B cell (primary cell): ENCODE measurements around the gene RAI2. TPM values are rescaled to one million over a fixed set of nuclear protein-coding genes. Genes with fewer than 3 reads are reported as not detected.

Experiments
- ATAC-seq: fragments of 200-7000 bp; cut with Tn5 transposase; one replicate; pipeline ENCODE4 v1.10.0; 2021; ENCODE audit warnings: low read depth, mild to moderate bottlenecking, moderate number of reproducible peaks, moderate library complexity
- CTCF ChIA-PET: fragments of 350-600 bp; sonication (Branson Sonifier 250); formaldehyde crosslinking; loops from one replicate; lab custom pipeline; 2021; ENCODE audit warnings: antibody characterized with exemption, inconsistent platforms; lab: Charles Lee
- POLR2A ChIA-PET: fragments of 350-600 bp; sonication (Branson Sonifier 250); formaldehyde crosslinking; loops from one replicate; lab custom pipeline; 2021; ENCODE audit warnings: antibody characterized with exemption; lab: Charles Lee
- DNase-seq: peaks from one replicate; pipeline ENCODE4 v3.0.0; 2013
- H2AFZ ChIP-seq: 2 replicates; pipeline ENCODE4 v1.6.1; 2012; ENCODE audit warnings: mild to moderate bottlenecking, low read depth, low read length; ENCODE audit not compliant: insufficient read depth, poor library complexity, severe bottlenecking
- H3K27ac ChIP-seq, 2 donors: 1 replicate in 1 of 2; 2 replicates in 1 of 2; pipeline ENCODE4 v1.5.1; 2012 to 2013; ENCODE audit warnings: low read length in 2 of 2, mild to moderate bottlenecking in 2 of 2, moderate library complexity in 1 of 2
- H3K27me3 ChIP-seq, 4 experiments: fragments of 200-600 bp in 1 of 4; sonication (generic) in 1 of 4; replicated peaks in 1 of 4; 1 replicate in 2 of 4; 2 replicates in 2 of 4; pipeline versions ENCODE4 v1.6.1 to v1.7.0; 2013 to 2016; ENCODE audit warnings: low read length in 3 of 4, mild to moderate bottlenecking in 2 of 4, mixed read lengths in 1 of 4, moderate library complexity in 1 of 4; ENCODE audit not compliant: insufficient read depth in 4 of 4, control insufficient read depth in 3 of 4; ENCODE audit errors: control extremely low read depth in 1 of 4
- H3K36me3 ChIP-seq, 2 experiments: replicated peaks in 1 of 2; 1 replicate in 1 of 2; 2 replicates in 1 of 2; pipeline versions ENCODE4 v1.6.1 to v1.7.1; 2013; ENCODE audit warnings: low read length in 1 of 2; ENCODE audit not compliant: insufficient read depth in 2 of 2, control insufficient read depth in 1 of 2; ENCODE audit errors: control extremely low read depth in 1 of 2, extremely low read depth in 1 of 2
- H3K4me1 ChIP-seq, 2 donors: fragments of 200-600 bp in 1 of 2; sonication (generic) in 1 of 2; 1 replicate in 1 of 2; 2 replicates in 1 of 2; pipeline versions ENCODE4 v1.5.1 to v1.6.1; 2013 to 2017; ENCODE audit warnings: low read length in 2 of 2; ENCODE audit not compliant: control insufficient read depth in 2 of 2, insufficient read depth in 2 of 2
- H3K4me2 ChIP-seq: replicated peaks from 2 replicates; pipeline ENCODE3; 2012; ENCODE audit warnings: mild to moderate bottlenecking, low read depth, low read length; ENCODE audit not compliant: poor library complexity, severe bottlenecking
- H3K4me3 ChIP-seq, 5 experiments: fragments of 200-600 bp in 1 of 5; sonication (generic) in 1 of 5; 1 replicate in 3 of 5; 2 replicates in 2 of 5; pipeline versions ENCODE4 v1.5.1 to v1.7.0; 2011 to 2016; ENCODE audit warnings: low read length in 4 of 5, mild to moderate bottlenecking in 4 of 5, low read depth in 2 of 5, control low read depth in 1 of 5, moderate library complexity in 1 of 5; ENCODE audit not compliant: insufficient read depth in 1 of 5; ENCODE audit errors: control extremely low read depth in 1 of 5, extremely low read depth in 1 of 5
- H3K79me2 ChIP-seq: fragments of 200-600 bp; sonication (generic); one replicate; pipeline ENCODE4 v1.6.0; 2016; ENCODE audit warnings: low read length; ENCODE audit not compliant: control insufficient read depth, insufficient read depth
- H3K9ac ChIP-seq: fragments of 200-600 bp; sonication (generic); 2 replicates; pipeline ENCODE4 v1.6.1; 2017; ENCODE audit warnings: mild to moderate bottlenecking, low read length, moderate library complexity
- H3K9me3 ChIP-seq, 3 donors: one replicate each; pipeline versions ENCODE4 v1.6.1 to v1.7.1; 2013; ENCODE audit warnings: low read length in 2 of 3; ENCODE audit not compliant: control insufficient read depth in 2 of 3, insufficient read depth in 1 of 3; ENCODE audit errors: control extremely low read depth in 1 of 3
- H4K20me1 ChIP-seq: 2 replicates; pipeline ENCODE4 v1.6.0; 2012; ENCODE audit warnings: mild to moderate bottlenecking, low read length; ENCODE audit not compliant: insufficient read depth, control insufficient read depth, poor library complexity, severe bottlenecking
- H3K27ac Mint-ChIP-seq: one replicate; pipeline ENCODE4 v1.8.0; 2021; ENCODE audit warnings: mixed read lengths
- H3K27me3 Mint-ChIP-seq: one replicate; pipeline ENCODE4 v1.8.0; 2021; ENCODE audit warnings: mixed read lengths
- H3K4me1 Mint-ChIP-seq: one replicate; pipeline ENCODE4 v1.8.0; 2021; ENCODE audit warnings: mixed read lengths
- H3K4me3 Mint-ChIP-seq: one replicate; pipeline ENCODE4 v1.8.0; 2021; ENCODE audit warnings: mixed read lengths
- H3K9me3 Mint-ChIP-seq: one replicate; pipeline ENCODE4 v1.8.0; 2022; ENCODE audit warnings: mixed read lengths; ENCODE audit not compliant: insufficient read depth
- CTCF ChIP-seq: fragments of 200-600 bp; IDR thresholded peaks from one replicate; pipeline ENCODE4 v1.8.0; 2022; ENCODE audit warnings: antibody characterized with exemption, mild to moderate bottlenecking
- EZH2 ChIP-seq: IDR thresholded peaks from 2 replicates; pipeline ENCODE4 v1.6.1; 2012; ENCODE audit warnings: borderline replicate concordance, low read depth, mild to moderate bottlenecking, moderate library complexity, low read length; ENCODE audit not compliant: insufficient read depth, poor library complexity, severe bottlenecking
- WGBS: methylation state at CpG from one replicate; pipeline ENCODE4 v1.1.5; 2013; ENCODE audit warnings: missing lambda C conversion rate; ENCODE audit not compliant: insufficient coverage; 5-methylcytosine and 5-hydroxymethylcytosine counted together
- intact Hi-C: fragments of 100-400 bp; cut with micrococcal nuclease; formaldehyde crosslinking; loops from one replicate; pipeline ENCODE4 v1.10.0; 2022
- polyA plus RNA-seq: library from polyadenylated mRNA; depleted of rRNA; stranded (reverse); fragments of >200 nt; gene quantifications from 2 replicates; pipeline ENCODE4 v1.2.3, GENCODE V29; 2012
- total RNA-seq, 2 donors: library from RNA; stranded (reverse); fragments of 120-200 nt in 1 of 2; gene quantifications; 1 replicate in 1 of 2; 2 replicates in 1 of 2; pipeline versions ENCODE4 v1.2.3 to v1.2.4, GENCODE V29; 2013 to 2022

The RAI2 gene
- total and polyA plus RNA-seq, 2 donors (not counting 1 experiment from before 2014, with no cell fraction given) = not detected

GRCh38 chrX:17817251-17817650 is 43.8 kb downstream of the RAI2 start:
- no peak for ATAC-seq
- no peaks in the 10 kb centered on the region for H3K4me1 Mint-ChIP-seq
- WGBS = no CpG with 5 or more reads among the region's 1 CpG
- intact Hi-C loops = no loop called here
- Histone ChIP-seq H3K27me3 (no peaks in the 10 kb centered on the region), H2AFZ (no peak overlapping the region), H3K27ac (no peak overlapping the region), H3K4me1 (no peaks in the 10 kb centered on the region), H3K4me3 (no peak overlapping the region), H4K20me1 (no peaks in the 10 kb centered on the region), H3K9me3 (no peaks in the 10 kb centered on the region), H3K79me2 (no peaks in the 10 kb centered on the region), H3K9ac (no peak overlapping the region), H3K36me3 (no peaks in the 10 kb centered on the region), H3K4me2 (no peak overlapping the region)
- DNase-seq = no peak
- no peak overlapping the region for H3K4me3 Mint-ChIP-seq
- H3K9me3 Mint-ChIP-seq = no peaks in the 10 kb centered on the region
- CTCF ChIA-PET = no interaction called here
- POLR2A ChIA-PET = no interaction called here
- no peak overlapping the region for H3K27ac Mint-ChIP-seq
- H3K27me3 Mint-ChIP-seq = no peaks in the 10 kb centered on the region
- TF ChIP-seq CTCF = no peak
- no peak for TF ChIP-seq EZH2

- no peak overlapping the region for H3K4me3 Mint-ChIP-seq
- H3K27me3 Mint-ChIP-seq = no peaks in the 10 kb centered on the region
- TF ChIP-seq CTCF (no peak), EZH2 (no peak)
- no peak overlapping the region for H3K27ac Mint-ChIP-seq
- Histone ChIP-seq H3K27ac (no peak overlapping the region), H2AFZ (no peak overlapping the region), H3K4me1 (no peaks in the 10 kb centered on the region), H3K4me3 (no peak overlapping the region), H3K27me3 (no peaks in the 10 kb centered on the region), H4K20me1 (no peaks in the 10 kb centered on the region), H3K79me2 (no peaks in the 10 kb centered on the region), H3K4me2 (no peak overlapping the region), H3K36me3 (no peaks in the 10 kb centered on the region), H3K9ac (no peak overlapping the region), H3K9me3 (no peaks in the 10 kb centered on the region)
- intact Hi-C loops = no loop called here
- no peaks in the 10 kb centered on the region for H3K9me3 Mint-ChIP-seq
- POLR2A ChIA-PET = no interaction called here
- H3K4me1 Mint-ChIP-seq = no peaks in the 10 kb centered on the region
- 40% methylated on average over 1 of the region's 3 CpGs for WGBS
- ATAC-seq = no peak
- CTCF ChIA-PET = interaction anchor here (0.7 kb wide), 1 partner anchor 563 kb away, joined by 5 read pairs; no protein-coding TSS in a partner anchor
- DNase-seq = no peak
Observed at GRCh38 chrX:17814557-17814956, 46.5 kb downstream of the RAI2 start.
